GM19328 (cell line): ENCODE results near the gene ADGRL2.

ENCODE experiments used
- ATAC-seq: cut with Tn5 transposase; IDR thresholded peaks from one replicate; pipeline ENCODE4 v1.9.1; 2021; ENCODE audit warnings: mild to moderate bottlenecking, moderate library complexity; ENCODE audit not compliant: unreplicated experiment

ADGRL2 gene

DNA sequence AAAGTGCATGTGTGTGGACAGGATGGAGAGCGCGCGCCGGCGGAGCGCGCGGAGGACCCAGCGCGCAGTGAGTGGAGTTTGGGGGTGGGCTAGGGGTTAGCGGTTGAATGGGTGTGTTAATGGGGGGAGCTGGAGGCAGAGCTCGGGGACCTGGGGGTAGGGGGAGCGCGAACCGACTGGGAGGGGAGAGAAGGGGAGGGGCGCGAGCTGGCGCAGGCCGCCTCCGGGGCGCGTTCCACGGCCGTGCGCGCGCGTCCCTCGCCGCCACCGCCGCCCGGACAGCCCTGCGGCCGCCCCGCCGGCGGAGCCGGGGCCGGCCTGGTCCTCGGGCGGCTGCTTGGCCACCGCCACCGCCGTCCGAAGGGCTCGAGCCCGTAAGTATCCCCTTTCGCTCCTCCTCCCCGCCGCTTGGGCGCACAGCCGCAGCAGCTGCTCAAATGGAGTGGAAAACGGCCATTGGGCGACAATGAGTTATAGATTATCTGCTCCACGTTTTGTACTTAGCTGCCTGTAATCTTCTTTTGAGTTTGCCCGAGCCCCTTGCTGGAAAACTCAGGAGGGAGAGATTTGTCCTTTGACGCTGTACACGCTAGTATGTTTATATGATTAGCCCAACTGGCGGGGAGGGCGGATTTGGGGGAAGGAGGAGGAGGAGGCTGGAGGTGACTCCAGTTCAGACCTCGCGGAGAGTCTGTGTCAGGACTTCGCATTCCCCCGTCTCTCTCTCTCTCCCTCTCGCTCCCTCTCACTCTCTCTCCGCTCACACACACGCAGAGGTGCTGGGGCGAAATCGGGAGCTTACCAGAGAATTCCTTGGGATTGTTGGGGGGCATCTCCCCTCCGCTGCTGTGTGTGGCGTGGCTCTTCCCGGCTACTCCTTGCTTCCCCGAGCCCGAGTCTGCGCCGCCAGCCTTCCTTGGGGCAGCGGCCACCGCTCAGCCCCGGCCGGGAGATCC, at the start of gene ADGRL2:
TSS of gene ADGRL2 (plus strand) at position 240 of the 956 bp plus-strand sequence. CDS start 36,051 bp downstream, outside the sequence.
- no peak for ATAC-seq

DNA sequence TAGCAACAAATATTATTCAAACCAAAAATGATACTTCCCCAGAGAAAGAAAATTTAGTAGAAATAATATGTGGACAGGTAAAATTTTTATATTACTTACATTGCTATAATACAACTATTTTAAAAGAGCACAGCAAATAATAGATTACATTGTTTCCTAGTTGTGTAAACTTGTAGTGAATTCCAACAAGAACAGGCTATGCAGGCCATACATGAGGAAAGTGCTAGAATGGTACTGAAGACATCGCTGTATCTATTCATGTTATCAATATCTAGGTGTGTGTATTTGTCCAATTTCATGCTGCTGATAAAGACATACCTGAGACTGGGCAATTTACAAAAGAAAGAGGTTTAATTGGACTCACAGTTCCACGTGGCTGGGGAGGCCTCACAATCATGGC, 47.9 kb upstream of the ADGRL2 start:
- ATAC-seq: no peak

DNA sequence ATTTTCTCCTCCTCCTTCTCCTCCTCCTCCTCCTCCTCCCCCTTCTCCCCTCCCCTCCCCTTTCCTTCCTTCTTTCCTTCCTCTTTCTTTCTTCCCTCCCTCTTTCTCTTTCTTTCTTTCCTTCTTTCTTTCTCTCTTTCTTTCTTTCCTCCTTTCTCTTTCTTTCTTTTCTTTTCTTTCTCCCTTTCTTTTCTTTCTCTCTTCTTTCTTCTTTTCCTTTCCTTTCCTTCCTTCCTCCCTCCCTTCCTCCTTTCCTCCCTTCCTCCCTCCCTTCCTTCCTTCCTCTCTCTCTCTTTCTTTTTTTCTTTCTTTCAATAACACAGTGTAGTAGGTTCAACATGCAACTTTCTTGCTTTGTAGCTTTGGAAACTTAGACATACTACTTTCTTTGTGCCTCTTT, 46.3 kb upstream of the ADGRL2 start:
- ATAC-seq: no peak

DNA sequence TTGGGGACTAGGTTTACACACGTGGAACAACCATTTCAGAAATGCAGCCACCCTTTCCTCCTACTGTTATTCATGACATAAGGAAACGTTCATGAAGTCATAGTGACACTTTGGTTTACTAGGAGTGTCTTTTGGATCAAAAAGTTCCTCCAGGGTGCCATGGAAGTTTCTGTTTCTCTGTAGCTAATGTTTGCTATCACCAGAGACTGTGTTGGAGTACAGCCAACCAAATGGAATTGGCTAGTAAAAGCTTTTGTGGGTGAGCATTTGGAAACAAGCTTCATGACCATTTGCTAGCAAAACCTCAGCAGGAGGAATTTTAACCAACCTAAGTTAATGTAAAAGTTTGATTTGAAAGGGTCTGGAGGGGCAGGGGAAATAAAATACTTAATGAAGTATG, 43.9 kb upstream of the ADGRL2 start:
- no peak for ATAC-seq

DNA sequence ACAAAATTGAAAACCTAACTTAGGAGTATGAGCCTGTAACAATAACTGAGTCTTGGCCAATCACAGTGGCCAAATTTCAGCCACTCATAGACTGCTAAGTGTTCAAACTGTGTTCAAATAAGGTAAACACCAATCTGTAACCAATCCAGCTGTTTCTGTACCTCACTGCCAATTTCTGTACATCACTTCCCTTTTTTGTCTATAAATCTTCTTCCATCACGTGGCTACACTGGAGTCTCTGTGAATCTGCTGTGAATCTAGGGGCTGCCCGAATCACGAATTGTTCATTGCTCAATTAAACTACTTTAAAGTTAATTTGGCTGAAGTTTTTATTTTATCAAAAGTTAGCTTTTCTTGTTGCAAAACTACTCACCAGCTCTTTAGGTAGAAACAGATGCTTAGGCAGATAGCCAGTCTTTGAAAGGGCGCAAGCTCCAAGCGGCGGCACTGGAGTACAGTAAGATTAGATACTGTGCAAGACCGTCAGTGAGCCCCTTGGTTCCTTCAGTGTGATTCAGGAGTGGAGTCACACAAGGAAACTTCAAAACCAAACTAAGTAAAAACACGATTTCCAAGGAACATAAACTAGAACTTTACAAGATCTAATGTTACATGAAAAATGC, 43.2 kb upstream of the ADGRL2 start:
- no peak for ATAC-seq

DNA sequence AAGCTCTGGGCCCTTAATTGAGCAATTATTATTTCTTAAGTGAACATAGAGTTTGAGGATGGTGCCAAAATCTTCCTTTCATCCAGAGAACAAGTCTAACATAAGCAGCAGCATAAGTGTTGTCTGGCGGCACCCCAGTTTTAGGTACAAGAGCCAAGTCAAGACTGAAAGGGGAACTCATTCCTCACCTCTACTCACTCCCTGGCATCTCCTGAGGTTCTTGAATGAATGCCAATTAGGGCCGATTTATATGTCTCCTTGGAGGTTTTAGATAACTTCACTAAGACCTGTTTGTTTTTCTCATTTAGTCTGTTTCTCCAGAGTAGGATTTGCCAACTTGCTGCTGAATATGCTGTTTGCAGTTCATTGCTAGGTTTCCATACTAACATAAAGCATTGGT, 42.6 kb upstream of the ADGRL2 start:
- ATAC-seq: no peak

DNA sequence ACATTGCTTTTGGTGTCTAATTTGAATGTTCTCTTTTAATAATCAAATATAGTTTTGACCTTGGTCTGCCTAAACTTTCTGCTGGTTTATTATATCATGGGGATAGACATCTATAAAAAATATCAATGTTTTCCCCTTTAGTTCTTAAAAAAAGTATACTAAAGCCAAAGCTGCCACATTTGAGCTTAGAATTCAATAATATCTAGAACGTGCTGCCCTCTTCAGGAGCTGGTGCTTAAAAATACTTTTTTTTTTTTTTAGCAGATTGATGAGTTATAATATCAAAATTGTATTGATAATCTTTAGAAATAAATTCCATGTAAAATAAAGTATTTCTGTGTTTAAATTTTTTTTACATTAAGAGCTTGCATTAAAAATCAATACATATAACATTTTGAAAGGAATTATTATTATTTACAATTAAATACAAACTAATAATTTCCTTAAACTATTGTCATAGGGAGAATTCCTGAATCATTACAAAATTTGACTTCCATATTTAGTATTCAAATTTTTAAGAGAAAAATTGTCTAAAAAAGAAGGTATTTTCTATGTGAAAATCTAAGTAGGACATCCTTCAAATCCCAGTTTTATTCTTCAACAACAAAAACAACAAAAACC, 40.1 kb upstream of the ADGRL2 start:
- ATAC-seq: no peak

DNA sequence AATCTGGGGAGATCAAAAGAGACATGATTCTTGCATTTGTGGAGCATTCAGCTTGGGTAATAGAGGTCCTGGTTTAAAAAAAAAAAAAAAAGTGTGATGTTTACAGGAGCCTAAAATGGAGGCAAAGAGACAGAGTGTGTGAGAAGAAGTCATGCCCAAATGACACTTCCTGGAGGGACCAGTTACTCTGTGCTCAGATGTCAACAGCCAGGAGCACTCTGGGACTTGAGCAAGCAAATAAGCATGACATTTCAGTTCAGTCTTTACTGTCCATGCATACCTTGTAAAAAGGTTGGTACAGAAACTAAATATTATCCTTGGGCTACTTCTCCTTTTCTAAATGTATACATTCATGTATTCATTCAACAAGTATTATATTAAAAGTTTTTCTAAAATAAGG, 25.2 kb upstream of the ADGRL2 start:
- ATAC-seq: no peak

DNA sequence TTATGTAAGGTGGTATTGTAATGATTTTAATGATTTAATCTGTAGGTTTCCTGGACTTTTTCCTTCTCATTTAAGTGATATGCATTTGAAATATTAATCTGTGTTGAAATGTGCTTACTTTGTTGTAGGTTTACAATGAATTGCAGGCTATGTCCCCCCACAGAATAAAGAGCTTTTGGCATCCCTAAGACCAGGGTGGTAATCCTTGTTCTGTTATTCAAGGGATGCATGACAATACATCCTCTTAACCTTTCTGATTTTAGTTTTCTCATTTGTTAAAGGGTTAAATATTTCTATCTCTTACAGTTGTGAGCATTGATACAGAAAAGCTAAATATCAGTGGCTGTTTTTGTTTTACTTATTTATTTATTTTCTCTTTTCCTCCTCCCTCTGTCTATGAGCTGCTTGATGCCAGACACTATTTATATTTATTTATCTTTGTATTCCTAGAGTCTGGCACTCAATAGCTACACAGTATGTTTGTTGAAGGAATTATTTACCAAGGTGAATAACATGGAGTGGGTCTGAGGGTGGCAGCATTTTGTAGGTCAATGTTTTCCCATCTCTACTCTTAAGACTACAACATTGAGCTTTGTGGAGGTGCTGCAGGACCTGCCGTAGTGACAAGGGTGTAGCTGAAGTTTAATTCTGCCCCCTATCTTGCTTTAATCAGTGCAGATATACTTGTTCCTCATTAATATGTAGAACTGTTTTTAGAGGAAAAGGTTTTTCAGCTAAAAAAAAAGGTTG, 19.9 kb upstream of the ADGRL2 start:
- no peak for ATAC-seq

DNA sequence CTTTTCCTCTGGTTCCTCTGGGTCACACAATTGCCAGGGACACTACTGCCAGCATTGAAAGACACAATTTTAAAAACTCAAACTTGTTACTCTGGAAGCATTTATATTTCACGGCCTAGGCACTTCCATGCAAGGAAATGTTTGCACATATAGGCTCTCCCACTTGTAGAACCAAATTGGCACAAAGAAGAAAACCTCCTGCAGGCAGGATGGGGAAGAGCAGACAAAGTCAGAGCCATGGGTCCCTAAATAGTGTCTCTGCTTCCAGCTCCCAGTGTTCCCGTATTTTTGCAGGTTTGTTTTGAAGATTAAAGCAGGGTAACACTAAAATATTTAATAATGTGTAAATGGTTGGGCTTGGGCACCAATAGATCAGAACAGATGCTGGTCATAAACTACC, 19.0 kb upstream of the ADGRL2 start:
- no peak for ATAC-seq

DNA sequence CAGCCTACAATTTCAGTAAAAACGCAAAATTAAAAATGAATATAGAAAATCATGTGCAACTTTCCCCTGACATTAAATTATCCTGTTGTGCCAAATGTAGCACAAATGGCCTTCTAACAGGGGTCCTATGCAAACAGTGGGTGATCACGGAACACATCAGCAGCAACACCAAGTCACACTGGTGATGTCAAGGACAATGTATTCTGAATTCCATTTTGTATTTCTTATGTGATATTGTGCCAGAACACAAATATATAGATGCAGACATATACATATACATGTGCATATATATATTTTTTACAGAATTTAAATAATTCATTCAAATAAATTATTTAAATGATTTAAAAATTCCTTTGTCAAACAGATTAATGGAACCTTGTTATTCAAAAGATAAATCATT, 8.6 kb upstream of the ADGRL2 start:
- ATAC-seq: no peak

DNA sequence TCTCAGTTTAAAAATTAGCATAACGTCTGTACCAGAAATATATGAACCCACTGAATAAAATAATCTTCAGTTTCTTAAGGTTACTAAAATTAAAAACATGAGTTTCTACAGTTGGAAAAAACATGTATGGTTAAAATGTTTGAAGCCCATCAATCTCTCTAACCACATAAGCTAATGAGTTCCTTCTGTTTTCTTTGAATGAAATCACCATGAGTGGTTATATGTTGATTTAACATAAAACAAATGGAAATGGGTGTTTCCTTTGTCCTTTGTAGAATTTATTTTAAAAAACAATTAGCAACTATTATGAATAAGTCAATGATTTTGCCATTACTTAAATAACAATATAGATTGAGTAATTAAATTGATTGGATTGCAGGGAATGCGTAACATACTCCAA, 3.0 kb upstream of the ADGRL2 start:
- no peak for ATAC-seq

DNA sequence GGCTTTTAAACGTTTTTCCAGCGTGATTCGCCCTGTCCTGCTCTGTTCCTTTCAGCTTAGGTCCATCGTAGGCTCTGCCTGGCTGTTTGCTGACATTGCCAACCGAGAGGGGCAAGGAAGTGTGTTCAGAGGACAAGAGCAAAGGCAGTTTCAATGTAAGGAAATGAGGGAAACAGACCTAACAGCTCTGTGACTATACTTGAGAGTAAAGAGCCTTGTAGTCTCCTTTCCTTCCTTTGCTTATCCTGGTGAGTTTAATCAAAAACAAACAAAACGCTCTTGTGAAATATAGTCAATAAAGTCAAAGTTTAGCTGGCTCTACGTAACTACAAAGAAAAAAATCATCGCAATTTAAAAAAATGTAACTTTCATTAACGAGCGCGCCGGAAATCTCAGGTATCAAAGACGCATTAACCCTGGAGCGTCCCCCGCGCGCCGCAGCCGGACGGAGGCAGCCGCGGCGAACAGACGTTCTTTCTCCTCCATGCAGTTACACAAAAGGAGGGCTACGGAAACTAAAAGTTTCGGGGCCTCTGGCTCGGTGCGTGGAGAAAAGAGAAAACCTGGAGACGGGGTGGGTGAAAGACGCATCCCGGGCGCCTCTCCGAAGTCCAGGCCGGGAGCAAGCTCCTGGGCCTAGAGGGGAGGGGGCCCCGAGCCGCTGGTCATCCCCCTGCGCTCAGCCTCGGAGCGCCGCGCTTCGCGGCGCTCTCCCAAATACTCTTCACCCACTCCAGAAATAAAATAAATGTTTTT, 617 bp upstream of the ADGRL2 start:
- no peak for ATAC-seq

DNA sequence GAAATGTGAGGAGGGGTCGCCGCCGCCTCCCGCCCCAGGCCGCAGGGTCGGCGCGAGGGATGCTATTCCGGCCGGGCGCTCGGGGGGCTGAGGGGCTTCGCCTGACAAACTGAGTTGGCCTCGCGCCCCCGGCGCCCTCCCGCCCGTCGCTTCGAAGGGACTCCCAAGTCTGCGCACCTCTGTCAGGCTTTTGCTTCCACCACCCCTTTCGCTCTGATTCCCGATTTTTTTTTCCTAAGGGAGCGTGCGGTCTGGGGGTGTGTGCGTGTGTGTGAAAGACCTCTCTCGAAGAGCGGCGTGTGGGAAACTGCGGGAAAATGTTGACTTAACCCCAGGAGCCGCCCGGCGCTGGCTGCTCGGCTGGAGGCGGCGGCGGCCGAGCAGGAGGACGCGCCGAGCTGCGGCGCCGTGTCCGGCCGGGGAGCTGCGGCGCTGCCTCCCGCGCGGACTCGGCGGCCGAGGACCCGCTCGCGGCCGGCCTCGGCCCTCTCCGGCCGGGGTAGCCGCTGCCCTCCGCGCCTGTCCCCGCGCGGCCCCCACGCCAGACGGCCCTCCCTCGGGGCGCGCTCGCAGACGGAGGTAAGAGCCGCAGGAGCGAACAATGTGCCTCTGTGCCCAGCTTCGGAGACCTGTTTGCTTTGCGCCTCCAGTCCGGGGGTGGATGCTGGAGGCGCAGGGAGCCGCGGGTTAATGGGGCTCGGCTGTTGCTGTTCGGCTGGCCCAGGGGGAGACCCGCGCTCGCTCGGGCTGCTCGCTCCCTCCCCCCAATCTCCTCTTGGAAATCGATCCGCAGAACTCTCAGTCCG, 1.1 kb downstream of the ADGRL2 start:
- ATAC-seq: no peak

DNA sequence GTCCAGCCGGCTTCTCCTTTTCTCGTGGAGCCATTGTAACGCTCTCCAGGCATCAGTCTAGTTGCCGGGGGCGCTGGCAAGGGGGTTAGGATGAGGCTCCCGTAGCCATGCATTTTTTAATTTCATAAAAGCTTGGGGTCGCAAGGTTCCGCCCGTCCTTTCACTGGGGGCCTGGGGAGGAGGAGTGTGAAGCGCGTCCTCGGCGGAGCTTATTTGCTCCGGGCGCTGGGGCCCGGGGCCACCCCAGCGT, 1.6 kb downstream of the ADGRL2 start:
- ATAC-seq: no peak

DNA sequence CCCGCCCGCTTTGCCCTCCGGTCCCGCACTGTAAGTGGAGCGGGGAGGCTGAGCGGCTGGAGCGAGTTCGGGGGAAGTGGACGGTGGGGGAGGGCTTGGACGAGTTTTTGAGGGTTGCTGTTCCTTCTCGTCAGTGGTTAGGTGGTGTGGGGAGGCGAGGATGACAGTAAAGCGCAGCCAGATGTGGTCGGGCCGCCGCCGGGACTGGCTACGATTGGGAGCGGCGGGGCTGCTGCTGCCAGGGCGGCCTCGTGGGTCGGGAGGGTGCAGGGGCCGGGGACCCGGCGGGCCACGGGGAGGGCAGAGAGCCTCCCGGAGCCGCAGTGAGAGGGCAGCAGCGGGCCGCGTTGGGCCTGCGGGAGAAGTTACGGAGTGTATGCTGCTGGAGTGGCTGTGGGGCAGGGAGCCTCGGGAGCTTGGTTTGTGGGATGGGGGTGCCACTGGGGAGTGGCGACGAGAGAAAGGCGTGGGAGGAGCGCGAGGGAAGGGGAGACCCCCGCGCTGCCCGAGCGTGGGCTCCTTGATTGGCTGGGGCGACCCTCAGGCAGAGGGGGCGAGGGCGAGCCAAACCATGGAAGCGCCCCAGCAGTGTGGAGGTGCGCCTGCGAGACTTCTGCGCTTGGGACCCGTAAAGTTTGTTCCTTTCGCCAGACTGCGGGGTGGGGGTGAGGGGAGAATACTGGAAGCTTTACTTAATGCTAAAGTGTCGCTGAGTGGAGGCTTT, 2.1 kb downstream of the ADGRL2 start:
- ATAC-seq: no peak

DNA sequence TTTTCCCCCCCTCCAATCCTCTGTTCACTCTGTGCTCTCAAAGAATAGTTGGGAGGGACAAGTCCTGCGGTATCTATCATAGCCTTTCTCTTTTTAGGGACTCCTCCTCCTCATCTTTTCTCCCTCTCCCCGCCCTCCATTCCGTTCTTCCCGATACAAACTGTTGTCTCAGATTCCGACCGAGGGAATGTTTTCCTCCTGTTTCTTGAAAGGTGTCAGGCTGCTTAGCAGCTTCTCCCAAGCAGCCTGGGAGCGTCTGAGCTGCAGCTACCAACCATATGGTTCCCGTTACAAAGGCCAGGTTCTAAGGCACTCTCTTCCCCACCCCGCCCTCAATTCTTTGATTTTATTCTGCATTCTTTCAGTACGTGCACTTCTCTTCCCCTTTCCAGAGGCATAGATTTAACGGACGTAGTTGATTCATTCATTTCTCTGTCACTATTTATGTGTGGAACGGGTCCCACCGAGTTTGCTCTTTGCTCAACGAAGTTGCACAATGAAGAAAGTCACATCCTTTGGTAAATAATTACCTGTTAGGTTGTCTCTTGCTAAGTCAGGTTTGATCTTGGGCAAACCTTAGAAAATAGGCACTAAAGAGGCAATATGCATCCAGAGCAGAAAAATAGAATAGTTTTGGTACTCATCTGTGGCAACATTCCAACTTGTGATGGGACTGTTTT, 2.8 kb downstream of the ADGRL2 start:
- ATAC-seq: no peak

DNA sequence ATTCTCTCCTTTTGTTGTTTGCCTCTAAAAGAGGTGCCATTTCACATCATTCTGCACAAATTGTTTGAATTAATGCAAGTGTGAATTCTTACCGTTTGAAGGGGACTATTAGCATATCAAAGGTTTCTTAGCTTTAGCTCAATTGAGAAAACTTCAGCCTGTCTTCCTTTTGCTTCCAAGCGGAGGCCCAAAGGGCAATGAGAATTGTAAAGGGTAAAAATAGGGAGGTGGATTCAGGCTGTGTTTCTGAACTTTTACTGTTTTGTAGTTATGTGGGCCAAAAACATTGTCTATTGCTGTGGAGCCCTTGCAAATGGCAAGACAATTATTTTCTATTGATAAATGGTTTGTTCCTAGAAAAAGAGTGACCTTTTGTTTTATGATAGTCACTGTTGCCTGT, 3.6 kb downstream of the ADGRL2 start:
- no peak for ATAC-seq
